HG03139 (cell line): ENCODE measurements around the gene FAAP20.

Source experiments
- ATAC-seq: cut with Tn5 transposase; IDR thresholded peaks from one replicate; pipeline ENCODE4 v1.9.1; 2021; ENCODE audit not compliant: unreplicated experiment

FAAP20 gene

DNA sequence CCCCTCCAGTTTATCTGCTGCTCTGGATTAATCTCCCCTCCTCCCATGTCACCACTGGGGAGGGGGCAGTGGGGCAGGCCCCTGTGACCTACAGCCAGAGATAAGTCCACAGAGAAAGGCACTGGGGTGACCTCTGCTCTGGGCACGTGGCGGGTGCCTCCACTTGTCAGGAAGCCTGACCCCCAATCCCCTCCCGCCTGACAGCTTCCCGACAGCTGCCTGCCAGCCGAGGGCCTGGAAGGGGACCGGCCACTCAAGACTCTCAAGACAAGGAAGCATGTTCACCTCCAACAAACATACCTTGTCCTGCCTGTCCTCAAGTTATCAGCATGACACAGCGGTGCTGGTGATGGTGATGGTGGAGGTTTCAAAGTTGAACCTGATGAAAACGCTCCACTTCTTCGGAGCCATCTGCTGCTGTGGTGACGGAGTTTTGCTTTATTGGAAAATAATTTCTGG lies 3.2 kb upstream of the FAAP20 start:
- no peak for ATAC-seq

DNA sequence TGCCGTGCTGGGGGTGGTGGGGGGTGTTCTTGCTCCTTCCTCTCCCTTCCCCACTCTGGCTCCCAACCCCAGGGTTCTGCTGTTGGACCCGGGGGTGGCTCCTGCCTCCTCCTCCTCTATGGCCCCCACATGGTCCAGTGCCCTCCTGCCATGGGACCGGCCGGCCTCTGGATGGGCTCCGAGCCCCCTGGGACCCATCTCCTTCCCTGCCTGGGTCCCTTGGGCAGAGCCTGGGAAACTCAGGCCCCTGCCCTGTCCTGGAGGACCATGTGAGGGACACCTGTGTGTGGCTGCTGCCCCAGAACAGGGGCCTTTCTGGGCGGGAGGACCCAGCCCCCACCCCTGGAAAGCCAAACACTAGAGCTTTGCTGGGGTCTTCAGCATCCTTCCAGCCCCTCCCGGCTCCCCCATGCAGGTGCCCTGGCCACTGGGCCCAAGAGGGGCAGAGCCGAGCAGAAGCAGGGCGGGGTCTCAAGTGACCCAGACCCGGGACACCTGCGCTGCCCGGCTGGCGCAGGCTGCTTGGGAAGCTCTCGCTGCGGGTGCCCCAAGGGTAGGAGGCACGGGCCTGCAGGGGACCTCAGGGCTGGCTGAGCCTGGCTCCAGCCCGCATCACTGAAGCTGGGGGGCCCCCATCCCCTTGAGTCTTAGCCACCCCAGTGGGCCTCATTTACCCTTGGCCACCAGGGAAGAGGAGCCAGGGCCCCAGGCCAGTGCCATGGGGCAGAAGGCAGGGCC lies 2.5 kb upstream of the FAAP20 start:
- ATAC-seq: no peak

DNA sequence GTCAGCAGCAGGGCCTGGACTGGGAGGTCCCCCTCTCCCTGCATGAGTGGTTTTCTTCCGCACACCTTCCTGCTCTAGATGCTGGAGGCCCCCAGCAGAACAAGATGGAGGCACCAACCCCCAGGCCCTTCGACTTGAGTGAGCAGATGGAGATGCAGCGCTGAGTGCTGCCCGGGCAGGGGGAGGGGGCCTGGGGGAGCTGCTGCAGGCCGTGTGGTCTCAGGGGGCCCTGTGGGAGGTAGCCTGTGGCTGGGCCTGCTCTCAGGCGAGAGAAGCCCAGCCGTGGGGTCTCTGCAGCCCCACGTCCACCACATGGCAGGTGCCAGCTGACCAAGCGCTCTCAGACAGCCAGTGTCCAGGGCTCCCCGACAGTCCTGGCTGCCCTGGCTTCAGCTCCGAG lies 1.2 kb upstream of the FAAP20 start:
- no peak for ATAC-seq

DNA sequence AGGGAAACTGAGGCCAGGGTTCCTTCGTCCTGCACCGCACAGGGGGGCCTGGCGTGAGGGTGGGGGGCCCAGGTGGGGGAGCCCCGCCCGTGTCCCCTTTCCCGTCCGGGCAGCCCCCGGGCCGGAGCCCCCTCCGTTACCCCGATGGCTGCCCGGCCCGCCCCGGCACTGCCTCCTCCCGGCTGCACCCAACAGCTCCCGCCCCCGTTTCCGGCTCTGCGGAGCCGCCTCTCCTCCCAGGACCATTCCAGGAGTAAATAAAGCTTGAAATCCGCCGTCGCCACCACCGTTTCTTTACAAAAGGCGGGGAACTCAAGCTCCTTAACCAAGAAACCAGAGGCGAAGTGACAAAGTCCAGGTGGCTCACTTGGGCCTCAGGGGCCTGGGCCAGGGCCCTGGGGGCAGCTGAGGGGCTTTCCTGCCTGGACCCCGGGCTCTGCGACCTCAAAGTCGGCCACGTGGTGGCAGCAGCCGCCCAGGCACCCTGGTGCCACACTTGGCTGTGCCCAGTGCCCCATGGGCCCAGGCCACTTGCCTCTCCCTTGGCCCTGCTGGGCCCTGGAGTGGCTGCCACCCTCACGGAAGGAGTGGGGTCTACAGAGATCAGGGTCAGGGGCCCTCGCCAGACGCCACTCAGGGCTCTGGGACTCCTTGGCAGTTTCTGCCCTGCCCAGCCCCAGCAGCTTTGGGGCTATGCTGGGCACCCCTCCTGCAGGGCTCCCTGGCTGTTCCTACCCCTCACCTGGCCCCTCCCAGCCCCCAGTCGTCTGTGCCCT lies 514 bp upstream of the FAAP20 start:
- peak; percentile 50 for ATAC-seq

DNA sequence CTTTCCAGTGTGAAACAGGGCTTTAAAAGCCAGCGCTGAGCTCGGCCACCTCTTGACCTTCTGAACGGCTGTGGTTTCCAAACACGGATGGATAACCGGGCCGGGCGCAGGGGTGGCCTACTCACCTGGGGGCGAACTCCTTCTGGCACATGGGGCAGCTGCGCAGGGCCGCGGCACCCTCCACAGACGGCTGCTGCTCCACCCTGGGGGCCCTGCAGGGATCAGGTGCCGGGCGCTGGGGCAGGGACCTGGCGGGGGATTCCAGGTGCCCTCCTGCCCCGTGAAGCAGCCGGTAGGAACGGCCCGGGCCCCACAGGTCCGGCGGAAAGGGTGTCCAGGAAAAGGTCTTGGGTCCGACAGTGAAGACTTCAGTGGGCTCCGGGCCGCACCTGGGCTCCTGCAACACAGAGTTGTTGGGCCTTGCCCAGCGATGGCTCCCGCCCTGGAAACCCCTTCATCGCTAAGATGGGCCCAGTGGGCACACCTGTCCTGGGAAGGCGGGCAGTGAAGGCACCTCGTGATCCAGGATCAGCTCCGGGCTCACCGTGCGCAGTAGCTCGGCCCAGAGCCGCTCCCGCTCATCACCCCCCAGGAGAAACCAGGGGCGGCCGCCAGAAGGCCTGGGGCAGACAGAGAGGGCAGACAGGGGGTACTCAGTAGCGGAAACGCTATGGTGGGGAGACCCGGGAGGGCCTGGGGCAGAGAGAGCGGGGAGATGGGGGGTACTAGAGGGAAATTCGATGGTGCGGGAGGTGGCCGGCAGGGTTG lies 874 bp downstream of the FAAP20 start:
- ATAC-seq: no peak

DNA sequence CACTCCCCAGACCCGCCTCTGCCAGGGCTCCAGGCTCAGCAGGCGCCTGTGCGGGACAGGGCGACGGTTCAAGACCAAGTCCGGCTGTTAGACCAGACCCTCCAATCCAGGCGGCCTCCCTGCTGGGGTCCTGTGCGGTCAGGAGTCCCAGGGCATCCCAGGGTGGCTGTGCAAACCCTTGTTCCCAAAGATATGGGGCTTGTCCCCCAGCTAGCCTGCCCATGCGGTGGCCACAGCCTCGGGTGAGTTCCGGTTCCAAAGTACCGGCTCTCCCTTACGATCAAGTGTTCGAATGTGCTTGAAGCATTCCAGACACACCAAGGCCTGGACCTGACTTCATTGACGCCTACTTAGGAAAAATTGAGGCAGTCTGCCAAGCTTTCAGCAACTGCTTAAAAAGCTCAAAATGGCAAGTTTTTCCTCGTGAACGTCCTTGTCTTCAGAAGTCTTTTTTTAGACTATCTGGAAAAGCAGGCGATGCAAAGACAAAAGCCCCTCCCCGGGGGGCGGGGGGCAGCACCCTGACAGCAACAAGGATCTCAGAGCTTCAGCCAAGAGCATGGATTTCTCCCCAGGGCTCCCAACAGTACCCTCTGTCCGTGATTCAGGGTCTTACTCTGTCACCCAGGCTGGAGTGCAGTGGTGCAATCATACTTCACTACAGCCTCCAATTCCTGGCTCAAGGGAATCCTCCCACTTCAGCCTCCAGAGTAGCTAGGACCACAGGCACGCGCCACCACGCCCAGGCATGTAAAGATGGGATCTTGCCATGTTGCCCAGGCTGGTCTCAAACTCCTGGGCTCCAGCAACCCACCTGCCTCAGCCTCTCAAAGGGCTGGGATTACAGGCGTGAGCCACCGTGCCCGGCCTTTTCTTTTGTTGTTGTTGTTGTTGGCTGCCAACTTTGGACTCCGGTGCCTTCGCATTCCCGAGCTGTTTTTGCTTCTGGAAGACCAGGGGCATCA lies 2.3 kb downstream of the FAAP20 start:
- ATAC-seq: no peak

DNA sequence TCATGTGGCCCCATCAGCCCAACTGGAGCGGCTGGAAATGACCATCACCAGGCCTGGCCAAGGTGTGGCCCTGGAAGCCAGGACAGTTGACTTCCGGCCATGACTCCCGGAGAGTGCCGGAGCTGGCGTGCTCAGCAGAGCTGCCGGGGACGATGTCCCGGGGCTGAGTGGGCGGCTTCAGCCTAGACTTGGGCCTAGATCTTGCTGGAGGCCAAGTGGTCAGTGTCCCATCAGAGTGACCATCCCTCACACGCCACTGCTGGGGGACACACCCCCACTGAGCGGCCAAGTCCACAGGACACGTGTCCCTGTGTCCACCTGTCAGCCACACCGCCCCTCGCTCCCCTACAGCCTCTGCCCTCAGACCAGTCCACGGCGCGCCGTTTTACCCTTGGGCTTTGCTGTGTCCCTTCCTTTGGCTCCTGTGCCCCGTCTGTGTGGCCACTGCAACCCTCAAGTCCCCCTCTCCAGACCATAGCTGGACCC lies 4.0 kb downstream of the FAAP20 start:
- ATAC-seq: no peak

DNA sequence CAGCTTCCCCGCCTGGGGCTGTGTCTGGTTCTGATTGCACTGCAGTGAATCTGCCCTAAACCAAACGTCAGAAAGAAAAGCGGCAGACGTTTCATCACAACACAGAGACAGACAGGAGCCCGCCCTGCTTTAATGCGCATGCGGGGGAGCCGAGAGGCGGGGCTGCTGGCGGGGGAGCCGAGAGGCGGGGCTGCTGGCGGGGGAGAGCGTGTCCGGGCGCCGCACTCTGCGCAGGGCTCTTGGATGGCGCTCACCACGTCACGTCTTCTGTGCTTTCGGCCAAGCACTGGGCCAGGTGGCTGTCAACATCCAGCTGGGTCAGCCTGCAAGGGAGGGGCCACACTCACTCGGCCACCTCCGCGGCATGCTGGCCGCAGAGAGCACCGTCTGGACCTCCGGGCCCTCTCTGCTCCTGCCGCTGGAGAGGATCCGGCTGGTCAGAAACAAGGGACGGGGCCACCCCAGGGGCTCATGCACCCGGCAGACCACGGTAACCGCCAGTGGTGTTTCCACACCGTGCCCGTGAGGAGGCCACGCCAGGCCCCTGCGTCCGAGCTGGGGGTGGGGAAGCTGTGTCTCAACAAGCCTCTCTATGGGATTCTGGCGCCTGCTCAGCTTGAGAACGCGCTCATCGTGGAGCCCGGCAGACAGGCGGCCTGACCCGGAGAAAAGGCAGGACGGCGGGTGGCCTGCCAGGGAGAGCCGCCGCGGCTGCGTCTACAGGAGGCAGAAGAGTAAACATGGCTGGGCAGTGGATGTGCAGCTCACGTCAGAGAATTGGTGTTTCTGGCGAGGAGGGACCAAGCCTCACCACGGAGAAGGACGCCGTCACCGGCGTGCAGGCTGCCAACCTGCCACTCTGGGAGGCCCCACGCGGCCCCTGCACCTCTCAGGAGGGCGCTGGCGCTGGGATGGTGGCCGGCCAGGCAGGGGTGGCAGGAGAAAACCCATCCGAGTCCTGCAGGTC lies 4.8 kb downstream of the FAAP20 start:
- peak; percentile 49 for ATAC-seq

DNA sequence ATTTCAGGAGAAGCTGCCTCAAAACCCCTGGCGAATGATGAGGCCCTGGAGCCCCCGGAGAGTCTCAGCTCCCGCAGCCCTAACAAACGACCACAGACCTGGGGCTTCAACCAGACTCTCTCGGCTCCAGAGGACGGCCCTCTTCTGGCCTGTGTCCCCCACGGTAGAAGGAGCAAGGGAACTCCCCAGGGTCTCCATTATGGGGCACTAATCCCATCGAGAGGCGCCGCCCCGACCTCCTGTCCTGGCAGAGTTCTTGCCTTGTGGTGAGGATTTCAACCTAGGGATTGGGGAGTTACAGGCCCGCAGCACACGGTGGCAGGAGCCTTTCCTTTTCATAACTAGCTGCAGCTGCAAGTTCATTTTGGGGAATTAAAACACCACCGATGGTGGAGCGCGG lies 6.2 kb downstream of the FAAP20 start:
- ATAC-seq: no peak

DNA sequence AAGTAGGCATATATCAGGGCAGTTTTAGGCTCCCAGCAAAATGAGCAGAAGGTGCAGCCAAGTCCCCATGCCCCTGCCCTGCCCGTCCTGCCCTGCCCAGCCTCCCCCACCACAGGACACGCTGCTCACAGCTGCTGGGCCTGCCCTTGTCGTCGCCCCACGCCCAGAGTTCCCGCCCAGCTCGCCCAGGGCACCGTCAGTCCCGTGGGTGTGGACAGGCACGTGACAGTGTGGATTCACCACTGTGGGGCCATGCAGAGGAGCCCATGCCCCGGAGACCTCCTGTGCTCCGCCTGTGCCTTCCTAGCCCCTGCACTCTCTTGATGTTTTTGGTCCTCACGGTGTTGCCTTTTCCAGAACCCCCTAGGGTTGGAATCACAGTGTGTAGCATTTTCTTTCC lies 7.0 kb downstream of the FAAP20 start:
- no peak for ATAC-seq

DNA sequence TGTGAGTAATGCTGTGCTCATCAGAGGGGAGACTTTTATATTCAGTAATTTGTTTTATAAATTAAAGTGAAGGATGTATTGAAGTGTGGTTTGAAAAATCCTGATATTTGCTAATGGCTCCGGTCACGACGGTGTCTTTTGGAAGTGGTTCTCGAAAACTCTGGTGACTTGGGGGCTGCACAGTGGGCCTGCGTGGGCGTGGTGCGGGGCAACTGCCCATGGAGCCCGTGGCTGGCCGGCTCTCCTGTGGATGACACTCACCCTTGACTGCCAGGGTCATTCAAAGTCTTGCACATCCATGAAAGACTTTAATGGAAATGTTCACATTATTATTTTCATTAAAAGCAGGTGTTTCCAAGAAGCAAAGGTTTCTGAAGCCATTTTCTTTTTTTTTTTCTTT lies 7.7 kb downstream of the FAAP20 start:
- ATAC-seq: no peak

DNA sequence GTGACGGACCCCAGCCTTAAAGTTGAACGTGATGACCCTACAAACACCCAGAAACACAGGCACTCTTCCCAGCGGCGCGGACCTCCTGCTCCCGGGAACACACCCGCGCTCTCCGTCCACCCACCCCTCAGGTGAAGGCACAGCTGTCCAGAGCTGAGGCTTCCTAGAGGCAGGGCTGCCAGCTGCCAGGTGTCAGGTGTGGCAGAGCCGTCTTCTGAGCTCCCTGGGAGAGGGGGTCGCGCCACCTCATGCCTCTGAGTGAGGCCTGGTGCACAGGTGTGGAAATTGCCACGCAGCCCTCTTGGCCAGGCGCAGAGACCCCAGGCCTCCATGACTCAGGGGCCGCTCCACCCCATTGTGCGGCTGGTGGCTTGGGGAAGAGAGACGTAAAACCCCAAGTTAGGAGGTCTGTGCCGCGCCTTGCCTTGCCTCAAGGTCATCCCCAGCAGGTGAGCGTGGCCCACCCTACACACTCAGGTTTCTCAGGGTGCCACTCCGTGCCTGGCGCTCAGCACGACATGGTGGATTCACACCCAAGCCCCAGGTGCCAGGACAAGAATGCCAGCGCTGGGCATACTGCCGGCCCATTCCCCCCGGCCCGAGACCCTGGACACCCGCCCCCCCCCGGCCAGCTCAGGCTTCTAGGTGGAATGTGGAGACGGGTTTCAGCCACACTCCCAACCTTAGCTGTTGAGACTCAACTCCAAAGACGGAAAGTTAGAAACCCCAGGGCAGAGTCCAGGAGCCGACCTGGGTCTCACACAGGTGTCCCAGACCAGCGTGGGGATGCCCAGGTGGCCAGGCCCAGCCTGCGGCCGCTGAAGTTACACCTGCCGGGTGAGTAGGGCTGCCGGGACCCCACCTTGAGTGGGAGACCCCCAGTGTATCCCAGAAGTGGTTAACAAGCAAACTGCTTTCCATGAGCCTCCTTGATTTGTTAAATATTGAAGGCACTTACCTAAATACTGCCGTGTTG lies 8.4 kb downstream of the FAAP20 start:
- ATAC-seq: no peak

DNA sequence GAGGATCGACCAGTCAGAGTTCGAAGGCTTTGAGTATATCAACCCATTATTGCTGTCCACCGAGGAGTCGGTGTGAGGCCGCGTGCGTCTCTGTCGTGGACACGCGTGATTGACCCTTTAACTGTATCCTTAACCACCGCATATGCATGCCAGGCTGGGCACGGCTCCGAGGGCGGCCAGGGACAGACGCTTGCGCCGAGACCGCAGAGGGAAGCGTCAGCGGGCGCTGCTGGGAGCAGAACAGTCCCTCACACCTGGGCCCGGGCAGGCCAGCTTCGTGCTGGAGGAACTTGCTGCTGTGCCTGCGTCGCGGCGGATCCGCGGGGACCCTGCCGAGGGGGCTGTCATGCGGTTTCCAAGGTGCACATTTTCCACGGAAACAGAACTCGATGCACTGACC lies 9.6 kb downstream of the FAAP20 start:
- ATAC-seq: no peak

DNA sequence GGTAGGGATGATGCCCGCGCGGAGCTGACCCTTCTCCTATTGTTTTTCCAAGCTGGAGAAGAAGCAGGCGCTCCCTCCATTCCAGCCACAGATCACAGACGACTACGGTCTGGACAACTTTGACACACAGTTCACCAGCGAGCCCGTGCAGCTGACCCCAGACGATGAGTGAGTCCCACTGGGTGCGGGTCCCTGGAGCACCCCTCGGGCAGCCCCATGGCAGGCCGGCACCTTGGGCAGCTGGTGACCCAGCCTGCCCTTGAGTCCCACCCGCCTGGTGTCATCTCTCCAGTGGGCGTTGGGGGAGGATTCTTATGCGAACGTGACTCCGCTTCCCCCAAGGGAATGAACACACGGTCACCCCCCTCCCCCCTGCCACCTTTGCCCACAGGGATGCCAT lies 10.0 kb downstream of the FAAP20 start:
- no peak for ATAC-seq

DNA sequence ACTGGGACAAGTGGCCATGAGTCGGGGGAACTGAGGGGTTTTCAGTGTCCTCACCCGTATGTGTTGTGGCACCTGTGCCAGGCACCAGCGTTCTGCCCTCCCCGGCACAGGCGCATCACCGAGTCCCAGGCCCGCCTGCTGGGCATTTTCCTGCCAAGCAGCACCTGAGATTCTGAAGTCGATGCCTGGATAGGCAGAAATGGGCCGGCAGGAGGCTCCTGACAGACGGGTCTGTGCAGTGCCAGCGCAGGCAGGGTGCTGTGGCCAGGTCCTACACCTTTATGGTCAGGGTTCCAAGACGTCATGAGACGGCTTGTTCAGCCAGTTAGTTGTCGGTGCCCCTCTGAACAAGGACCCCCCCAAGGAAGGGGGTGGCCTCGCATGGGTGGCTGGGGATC lies 10.6 kb downstream of the FAAP20 start:
- no peak for ATAC-seq

DNA sequence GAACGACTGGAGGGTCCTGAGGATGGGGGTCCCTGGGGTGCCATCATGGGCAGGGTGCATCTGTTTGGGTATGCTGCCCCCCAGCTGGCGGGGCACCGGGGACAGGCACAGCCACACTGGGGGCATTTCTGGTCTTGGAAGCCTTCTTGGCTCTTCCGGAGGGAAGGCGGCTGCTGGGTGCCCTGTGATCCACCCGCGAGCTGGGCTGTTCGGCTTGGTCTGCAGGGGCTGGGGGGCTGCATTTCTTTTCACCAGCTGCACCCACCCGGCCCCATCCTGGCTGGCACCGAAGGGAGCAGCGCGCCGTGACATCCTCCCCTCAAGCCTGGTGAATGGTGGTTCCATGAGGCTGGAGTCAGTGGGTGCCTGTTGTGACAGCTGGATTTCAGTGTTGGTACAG lies 12.2 kb downstream of the FAAP20 start:
- ATAC-seq: no peak

DNA sequence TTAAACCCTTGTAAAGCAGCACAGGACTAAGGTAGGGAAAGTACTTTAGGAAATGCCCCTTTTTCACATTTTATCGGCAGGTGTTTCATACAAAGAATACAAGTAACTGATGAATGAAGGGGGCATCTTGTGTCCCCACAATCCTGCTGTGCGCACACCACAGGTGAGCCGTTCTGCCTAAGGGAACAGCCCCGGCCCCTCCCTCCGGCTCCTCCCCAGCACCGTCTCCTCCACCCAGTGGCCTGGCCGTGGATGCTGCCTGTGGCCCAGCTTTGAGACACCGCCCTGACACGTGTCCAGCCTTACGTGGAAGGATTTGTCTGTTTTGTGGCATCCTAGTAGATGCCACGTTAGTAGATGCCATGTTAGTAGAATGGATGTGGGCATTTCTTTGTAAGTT lies 12.8 kb downstream of the FAAP20 start:
- ATAC-seq: no peak

DNA sequence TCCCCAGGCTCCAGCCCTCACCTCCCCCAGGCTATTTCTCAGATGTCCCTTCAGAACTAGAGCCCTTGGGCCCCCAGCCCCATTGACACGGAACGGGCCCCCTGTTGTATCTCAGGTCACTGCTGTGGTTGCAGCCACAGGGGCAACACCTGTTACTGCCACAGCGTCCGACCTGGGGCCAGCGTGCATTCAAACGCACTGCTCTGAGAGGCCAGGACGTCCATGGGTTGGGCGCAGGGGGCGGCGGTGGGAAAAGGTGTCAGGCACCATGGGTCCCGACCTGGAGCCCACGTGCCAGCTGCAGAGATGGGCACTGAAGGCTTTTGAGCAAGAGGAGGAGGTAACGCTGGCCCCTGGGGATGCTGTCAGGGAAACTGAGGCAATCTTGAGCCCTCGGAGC lies 13.3 kb downstream of the FAAP20 start:
- no peak for ATAC-seq
